Chondrocyte (in vitro differentiated cells): ENCODE data around the gene CUL2. TPM values are rescaled to one million over a fixed set of nuclear protein-coding genes. Genes with fewer than 3 reads are reported as not detected.

ENCODE experiments used
- DNase-seq: peaks from one replicate; pipeline ENCODE4 v3.0.0; 2021; ENCODE audit warnings: mixed read lengths, low spot score
- H3K27ac Mint-ChIP-seq: one replicate; pipeline ENCODE4 v1.8.0; 2021; ENCODE audit warnings: mild to moderate bottlenecking, moderate library complexity, mixed read lengths; ENCODE audit not compliant: unreplicated experiment
- H3K27me3 Mint-ChIP-seq: 2 replicates; pipeline ENCODE4 v1.8.0; 2021; ENCODE audit warnings: low read depth, mixed read lengths
- H3K36me3 Mint-ChIP-seq: 2 replicates; pipeline ENCODE4 v1.8.0; 2021; ENCODE audit warnings: low read depth, mixed read lengths
- H3K4me1 Mint-ChIP-seq: 2 replicates; pipeline ENCODE4 v1.8.0; 2021; ENCODE audit warnings: low read depth, mild to moderate bottlenecking, mixed read lengths
- H3K4me3 Mint-ChIP-seq: one replicate; pipeline ENCODE4 v1.8.0; 2021; ENCODE audit warnings: mild to moderate bottlenecking, moderate library complexity, mixed read lengths; ENCODE audit not compliant: unreplicated experiment
- H3K9me3 Mint-ChIP-seq: 2 replicates; pipeline ENCODE4 v1.8.0; 2021; ENCODE audit warnings: low read depth, mixed read lengths
- total RNA-seq: library from RNA; stranded (reverse); gene quantifications from 3 replicates; pipeline ENCODE4 v1.2.1, GENCODE V29; 2021
- TF ChIP-seq, protein P1 (sequence below): fragments of 200-600 bp; sonication (generic); IDR thresholded peaks from 2 replicates; pipeline ENCODE4 v1.5.0; 2021; ENCODE audit warnings: antibody characterized with exemption, mild to moderate bottlenecking, moderate library complexity

Gene CUL2
- total RNA-seq, 1 donor from 2014 or later = 32.8 TPM

DNA sequence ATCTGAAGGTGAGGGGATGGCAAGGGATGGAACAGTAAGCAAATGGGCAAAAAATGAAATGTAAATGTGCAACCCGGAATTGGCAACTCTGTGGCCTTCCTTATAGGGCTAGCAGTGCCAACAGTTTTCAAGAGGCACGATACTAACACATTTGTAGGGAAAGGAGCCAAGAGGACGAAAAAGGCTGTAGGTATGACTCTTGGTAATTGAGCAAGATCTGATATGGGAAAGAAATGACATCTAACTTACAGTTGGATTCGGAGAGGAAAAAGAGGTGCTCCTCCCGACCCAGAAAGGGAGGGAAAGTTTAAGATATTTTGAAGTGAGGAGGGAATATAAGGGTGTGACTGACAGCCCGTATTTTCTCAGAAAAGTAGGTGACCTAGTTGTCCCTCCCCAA, 34.4 kb upstream of the CUL2 start:
- Mint-ChIP-seq H3K27me3 (no peaks in the 10 kb centered on the region), H3K4me3 (no peak overlapping the region), H3K27ac (no peak overlapping the region), H3K9me3 (no peaks in the 10 kb centered on the region), H3K36me3 (no peaks in the 10 kb centered on the region), H3K4me1 (peaks cover 19% of the 10 kb centered on the region)
- TF ChIP-seq, protein P1, sequence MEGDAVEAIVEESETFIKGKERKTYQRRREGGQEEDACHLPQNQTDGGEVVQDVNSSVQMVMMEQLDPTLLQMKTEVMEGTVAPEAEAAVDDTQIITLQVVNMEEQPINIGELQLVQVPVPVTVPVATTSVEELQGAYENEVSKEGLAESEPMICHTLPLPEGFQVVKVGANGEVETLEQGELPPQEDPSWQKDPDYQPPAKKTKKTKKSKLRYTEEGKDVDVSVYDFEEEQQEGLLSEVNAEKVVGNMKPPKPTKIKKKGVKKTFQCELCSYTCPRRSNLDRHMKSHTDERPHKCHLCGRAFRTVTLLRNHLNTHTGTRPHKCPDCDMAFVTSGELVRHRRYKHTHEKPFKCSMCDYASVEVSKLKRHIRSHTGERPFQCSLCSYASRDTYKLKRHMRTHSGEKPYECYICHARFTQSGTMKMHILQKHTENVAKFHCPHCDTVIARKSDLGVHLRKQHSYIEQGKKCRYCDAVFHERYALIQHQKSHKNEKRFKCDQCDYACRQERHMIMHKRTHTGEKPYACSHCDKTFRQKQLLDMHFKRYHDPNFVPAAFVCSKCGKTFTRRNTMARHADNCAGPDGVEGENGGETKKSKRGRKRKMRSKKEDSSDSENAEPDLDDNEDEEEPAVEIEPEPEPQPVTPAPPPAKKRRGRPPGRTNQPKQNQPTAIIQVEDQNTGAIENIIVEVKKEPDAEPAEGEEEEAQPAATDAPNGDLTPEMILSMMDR = no peak
- DNase-seq = no peak

DNA sequence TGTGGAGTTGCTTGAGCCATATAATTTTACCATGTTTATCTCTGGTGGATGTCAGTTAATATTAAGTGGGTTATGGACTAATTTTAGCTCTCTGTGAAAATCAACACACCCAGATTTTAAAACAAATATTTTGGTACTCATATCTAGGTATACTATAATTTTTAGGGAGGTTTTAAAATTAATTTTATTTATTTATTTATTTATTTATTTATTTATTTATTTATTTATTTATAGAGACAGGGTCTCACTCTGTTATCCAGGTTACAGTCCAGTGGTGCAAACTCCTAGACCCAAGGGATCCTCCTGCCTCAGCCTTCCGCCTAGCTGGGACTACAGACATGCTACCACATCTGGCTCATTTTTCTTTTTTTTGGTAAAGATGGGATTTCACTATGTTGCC, 29.2 kb upstream of the CUL2 start:
- H3K4me1 Mint-ChIP-seq = no peaks in the 10 kb centered on the region
- TF ChIP-seq, protein P1 = no peak
- no peak for DNase-seq
- no peaks in the 10 kb centered on the region for H3K9me3 Mint-ChIP-seq
- no peak overlapping the region for H3K4me3 Mint-ChIP-seq
- H3K27me3 Mint-ChIP-seq = peaks cover 3% of the 10 kb centered on the region
- H3K36me3 Mint-ChIP-seq = no peaks in the 10 kb centered on the region
- H3K27ac Mint-ChIP-seq = no peak overlapping the region

DNA sequence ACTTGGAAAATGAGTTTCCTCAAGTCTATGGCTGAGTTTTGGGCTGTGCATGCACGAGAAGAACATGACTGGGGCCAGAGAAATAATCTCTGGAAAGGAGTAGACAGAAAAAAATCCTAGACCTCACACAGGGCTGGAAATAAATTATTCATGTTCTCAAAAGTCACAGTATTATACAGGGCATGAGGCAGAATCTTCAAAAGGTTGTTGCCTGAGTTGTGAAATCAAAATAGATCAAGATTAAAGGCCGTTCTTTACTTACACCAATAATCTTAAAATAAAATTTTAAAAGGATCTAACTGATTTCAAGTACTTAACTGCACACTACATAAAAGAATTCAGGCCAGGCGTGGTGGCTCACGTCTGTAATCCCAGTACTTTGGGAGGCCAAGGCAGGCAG, 22.4 kb upstream of the CUL2 start:
- H3K27me3 Mint-ChIP-seq = no peaks in the 10 kb centered on the region
- H3K9me3 Mint-ChIP-seq = no peaks in the 10 kb centered on the region
- no peak for DNase-seq
- no peak overlapping the region for H3K4me3 Mint-ChIP-seq
- no peaks in the 10 kb centered on the region for H3K4me1 Mint-ChIP-seq
- H3K27ac Mint-ChIP-seq = no peak overlapping the region
- no peaks in the 10 kb centered on the region for H3K36me3 Mint-ChIP-seq
- TF ChIP-seq, protein P1 = no peak

DNA sequence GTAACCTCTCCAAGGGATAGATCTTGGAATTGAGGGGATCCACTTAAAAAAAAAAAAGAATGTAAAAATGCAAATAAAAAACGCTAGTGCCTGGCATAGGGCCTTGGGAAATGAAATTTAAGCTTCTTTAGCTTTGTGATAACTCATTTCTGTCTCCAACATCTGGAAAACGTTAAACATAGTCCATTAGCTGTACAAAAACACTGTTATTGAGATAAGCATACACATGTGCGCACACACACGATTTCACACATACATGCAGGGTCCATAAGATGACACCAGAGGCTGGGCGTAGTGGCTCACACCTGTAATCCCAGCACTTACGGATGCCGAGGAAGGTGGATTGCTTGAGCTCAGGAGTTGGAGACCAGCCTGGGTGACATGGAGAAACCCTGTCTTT, 13.7 kb upstream of the CUL2 start:
- Mint-ChIP-seq H3K4me3 (no peak overlapping the region), H3K27me3 (no peaks in the 10 kb centered on the region), H3K36me3 (no peaks in the 10 kb centered on the region), H3K27ac (no peak overlapping the region), H3K4me1 (no peaks in the 10 kb centered on the region), H3K9me3 (no peaks in the 10 kb centered on the region)
- TF ChIP-seq, protein P1 = no peak
- no peak for DNase-seq

DNA sequence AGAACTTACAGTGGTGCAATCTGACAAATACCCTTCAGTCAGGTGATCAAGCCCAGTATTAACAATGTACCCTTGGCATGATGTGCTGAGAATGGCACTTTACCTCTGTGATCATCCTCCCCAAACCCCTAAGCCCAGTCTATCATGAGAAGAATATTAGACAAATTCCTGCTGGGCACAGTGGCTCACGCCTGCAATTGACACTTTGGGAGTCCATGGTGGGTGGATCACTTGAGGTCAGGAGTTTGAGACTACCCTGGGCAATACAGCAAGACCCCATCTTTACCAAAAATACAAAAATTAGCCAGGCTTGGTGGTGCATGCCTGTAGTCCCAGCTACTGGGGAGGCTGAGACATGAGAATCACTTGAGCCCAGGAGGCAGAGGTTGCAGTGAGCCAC, 7.4 kb upstream of the CUL2 start:
- DNase-seq = no peak
- Mint-ChIP-seq H3K9me3 (peaks cover 4% of the 10 kb centered on the region), H3K4me1 (no peaks in the 10 kb centered on the region), H3K36me3 (no peaks in the 10 kb centered on the region), H3K27ac (no peak overlapping the region), H3K4me3 (no peak overlapping the region), H3K27me3 (peaks cover 12% of the 10 kb centered on the region)
- TF ChIP-seq, protein P1 = no peak
